K562 (cell line): ENCODE data around the gene TCF3. TPM values are rescaled to one million over a fixed set of nuclear protein-coding genes. Genes with fewer than 3 reads are reported as not detected.

Source experiments
- ATAC-seq: fragments of 200-7000 bp; cut with Tn5 transposase; 3 replicates; pipeline ENCODE4 v1.9.1; 2020; ENCODE audit warnings: moderate library complexity
- BruUV-seq: library from RNA; stranded (reverse); fragments of 400-500 nt; replicated peaks from 2 replicates; lab custom pipeline; 2021; lab: Mats Ljungman, UMichigan
- CTCF ChIA-PET: fragments of 300-600 bp; formaldehyde crosslinking; extraction: SDS; loops from one replicate; lab custom pipeline; 2021; ENCODE audit warnings: low intra/inter-chr PET ratio; lab: Yijun Ruan, JAX
- POLR2A ChIA-PET: fragments of 300-600, 350-650 bp; sonication (Branson Sonifier 250); formaldehyde crosslinking; extraction: SDS; loops from one replicate; lab custom pipeline; 2021; ENCODE audit warnings: antibody characterized with exemption, inconsistent platforms; lab: Yijun Ruan, JAX
- DNase-seq, 4 experiments: peaks; one replicate each; pipeline versions ENCODE4 v3.0.0 to v3.0.0-alpha.2; 2011 to 2018; ENCODE audit warnings: low spot score in 3 of 4, mixed read lengths in 3 of 4; ENCODE audit errors: extremely low read depth in 1 of 4
- FAIRE-seq: peaks from 2 replicates; lab custom pipeline; 2011; peaks lifted over from hg19 to GRCh38; lab: Jason Lieb, UNC
- H2AFZ ChIP-seq: 2 replicates; pipeline ENCODE4 v1.6.0; 2011; ENCODE audit warnings: low read depth, low read length, control low read depth, inconsistent platforms
- H3K27ac ChIP-seq: fragments of 200-600 bp; 3 replicates; pipeline ENCODE4 v1.8.0; 2011; ENCODE audit warnings: low read depth, mild to moderate bottlenecking, control low read depth, inconsistent platforms, low read length, moderate library complexity, mixed read lengths; ENCODE audit errors: extremely low read depth
- H3K27me3 ChIP-seq, 2 experiments: fragments of 300-600 bp in 1 of 2; 2 replicates in 1 of 2; 3 replicates in 1 of 2; pipeline versions ENCODE4 v1.6.0 to v1.8.0; 2011; ENCODE audit warnings: inconsistent platforms in 2 of 2, low read length in 2 of 2, mild to moderate bottlenecking in 1 of 2, mixed read lengths in 1 of 2, moderate library complexity in 1 of 2; ENCODE audit not compliant: control insufficient read depth in 2 of 2, insufficient read depth in 2 of 2
- H3K36me3 ChIP-seq: fragments of 300-600 bp; 3 replicates; pipeline ENCODE4 v1.8.0; 2011; ENCODE audit warnings: mild to moderate bottlenecking, low read length, inconsistent platforms; ENCODE audit not compliant: control insufficient read depth, insufficient read depth
- H3K4me1 ChIP-seq, 2 experiments: fragments of 200-600 bp in 1 of 2; replicated peaks in 1 of 2; 2 replicates in 1 of 2; 3 replicates in 1 of 2; pipeline versions ENCODE4 v1.5.1 to v1.8.0; 2011; ENCODE audit warnings: inconsistent platforms in 2 of 2, low read length in 2 of 2, mild to moderate bottlenecking in 1 of 2, mixed read lengths in 1 of 2, moderate library complexity in 1 of 2; ENCODE audit not compliant: control insufficient read depth in 2 of 2, insufficient read depth in 2 of 2
- H3K4me2 ChIP-seq: 2 replicates; pipeline ENCODE4 v1.6.1; 2011; ENCODE audit warnings: low read length, control low read depth, inconsistent platforms, mixed read lengths; ENCODE audit not compliant: insufficient read depth
- H3K4me3 ChIP-seq: fragments of 200-600 bp; sonication (generic), shearing (Covaris generic); 2 replicates; pipeline ENCODE4 v1.5.1; 2016; ENCODE audit warnings: control low read depth, inconsistent platforms
- H3K79me2 ChIP-seq: fragments of 200-600 bp; 3 replicates; pipeline ENCODE4 v1.8.0; 2011; ENCODE audit warnings: low read length, inconsistent platforms; ENCODE audit not compliant: control insufficient read depth, insufficient read depth
- H3K9ac ChIP-seq, 2 experiments: 2 replicates each; pipeline versions ENCODE4 v1.6.0 to v1.6.1; 2011; ENCODE audit warnings: low read depth in 2 of 2, low read length in 2 of 2, control low read depth in 1 of 2, inconsistent platforms in 1 of 2, mild to moderate bottlenecking in 1 of 2, mixed read lengths in 1 of 2; ENCODE audit not compliant: insufficient read depth in 1 of 2
- H3K9me1 ChIP-seq: one replicate; pipeline ENCODE4 v1.6.0; 2011; ENCODE audit warnings: inconsistent platforms, mild to moderate bottlenecking, low read length, moderate library complexity; ENCODE audit not compliant: control insufficient read depth, insufficient read depth
- H3K9me3 ChIP-seq: replicated peaks from 2 replicates; pipeline ENCODE4 v1.5.1; 2011; ENCODE audit warnings: low read depth, low read length, inconsistent platforms; ENCODE audit not compliant: control insufficient read depth, insufficient read depth
- H4K20me1 ChIP-seq: replicated peaks from 2 replicates; pipeline ENCODE4 v1.6.1; 2011; ENCODE audit warnings: low read length, inconsistent platforms, mixed read lengths; ENCODE audit not compliant: control insufficient read depth, insufficient read depth
- FOXK2 ChIP-seq, 2 experiments: fragments of 450-650 bp; IDR thresholded peaks in 1 of 2; conservative IDR thresholded peaks in 1 of 2; 2 replicates each; pipeline ENCODE4 v1.6.1; 2016; ENCODE audit warnings: low read depth in 2 of 2, mild to moderate bottlenecking in 1 of 2
- KLF6 ChIP-seq: fragments of 250-450 bp; sonication (Bioruptor Pico); IDR thresholded peaks from 2 replicates; pipeline ENCODE4 v1.4.0; 2020; ENCODE audit warnings: mild to moderate bottlenecking, moderate library complexity, borderline replicate concordance
- MAX ChIP-seq: sonication (generic); formaldehyde crosslinking; IDR thresholded peaks from 2 replicates; pipeline ENCODE4 v1.9.0; 2022; ENCODE audit warnings: mild to moderate bottlenecking, missing genetic modification reagents
- SRSF9 ChIP-seq: fragments of 200-400 bp; formaldehyde crosslinking; IDR thresholded peaks from 2 replicates; pipeline ENCODE4 v1.6.1; 2017; ENCODE audit warnings: low read depth, low read length, borderline replicate concordance
- USF1 ChIP-seq: sonication (generic); formaldehyde crosslinking; IDR thresholded peaks from 2 replicates; pipeline ENCODE4 v1.9.0; 2022; ENCODE audit warnings: mild to moderate bottlenecking, missing genetic modification reagents
- ZFX ChIP-seq: sonication (generic); formaldehyde crosslinking; IDR thresholded peaks from 2 replicates; pipeline ENCODE4 v1.8.0; 2022; ENCODE audit warnings: mild to moderate bottlenecking, missing genetic modification reagents, moderate library complexity
- ZSCAN32 ChIP-seq: fragments of 450-650 bp; formaldehyde crosslinking; IDR thresholded peaks from 2 replicates; pipeline ENCODE4 v1.4.0; 2020; ENCODE audit warnings: mild to moderate bottlenecking, moderate library complexity
- WGBS: fragments of 100-300 bp; shearing (Covaris generic); methylation state at CpG from one replicate; pipeline ENCODE4 v1.1.6; 2016; ENCODE audit warnings: low coverage, mixed read lengths; ENCODE audit not compliant: insufficient coverage; ENCODE audit errors: missing lambda C conversion rate; 5-methylcytosine and 5-hydroxymethylcytosine counted together
- in situ Hi-C: fragments of 300-500 bp; cut with MboI; formaldehyde crosslinking; loops from 4 replicates; pipeline ENCODE4 v1.15.0; 2018; ENCODE audit warnings: inconsistent platforms, mixed read lengths
- intact Hi-C: fragments of 100-400 bp; cut with micrococcal nuclease; formaldehyde crosslinking; loops from 2 replicates; pipeline ENCODE4 v1.14.2; 2022
- polyA plus RNA-seq, 8 experiments: library from polyadenylated mRNA; depleted of rRNA in 4 of 8; stranded (reverse) in 5 of 8; unstranded in 3 of 8; fragments of >200 nt; fragmentation: Nextera tagmentation in 2 of 8; fragmentation: Illumina TruSeq in 1 of 8; extraction: Ambion mirVana in 2 of 8; extraction: Trizol in 1 of 8; gene quantifications; 2 replicates each; pipeline versions ENCODE4 v1.2.1 to v1.2.3, GENCODE V29; 2011 to 2014; ENCODE audit warnings: inconsistent platforms in 1 of 8, missing spikeins in 1 of 8
- total RNA-seq, 7 experiments: library from RNA; depleted of rRNA in 6 of 7; stranded (reverse); fragments of >200 nt in 6 of 7; fragmentation: Illumina TruSeq in 2 of 7; extraction: Trizol in 2 of 7; gene quantifications; 2 replicates each; pipeline versions ENCODE4 v1.2.1 to v1.2.3, GENCODE V29; 2011 to 2021; ENCODE audit warnings: low replicate concordance in 1 of 7
- TF ChIP-seq, protein P1 (sequence below), 2 experiments: fragments of 450-650 bp; formaldehyde crosslinking in 1 of 2; IDR thresholded peaks; 2 replicates each; pipeline versions ENCODE4 v1.4.0 to v1.6.1; 2014 to 2020; ENCODE audit warnings: mild to moderate bottlenecking in 2 of 2, borderline replicate concordance in 1 of 2, low read depth in 1 of 2

Gene TCF3
- total and polyA plus RNA-seq, 9 of the 15 experiments (the other 6 are each of a cell fraction or from before 2014, with no cell fraction given), result 5.6 to 259 (median 84.0) TPM

- Histone ChIP-seq H3K4me3 (no peak overlapping the region), H4K20me1 (no peaks in the 10 kb centered on the region), H3K36me3 (no peaks in the 10 kb centered on the region; the same call in 2 of the 3 replicates), H3K27ac (no peak overlapping the region), H3K4me1 (peaks cover 17 to 62% of the 10 kb centered on the region in 2 experiments), H3K27me3 (no peaks in the 10 kb centered on the region), H3K4me2 (no peak overlapping the region), H3K9me1 (peaks cover 4% of the 10 kb centered on the region), H3K9me3 (no peaks in the 10 kb centered on the region), H2AFZ (peak overlapping the region; percentile 58), H3K79me2 (no peaks in the 10 kb centered on the region), H3K9ac (peak overlapping the region in 1 of 2 experiments; percentile 19; a peak in 1 of 4 replicates)
- POLR2A ChIA-PET, result interaction anchor here (0.5 to 1.8 kb wide), 3 partner anchors 21 to 104 kb away, joined by 3 to 7 read pairs (median 6); partner anchors contain the start of gene TCF3
- DNase-seq, result peak in 1 of 4 experiments; percentile 7
- no TSS peak for BruUV-seq
- intact Hi-C loops (loop anchor here (5.0 kb wide), 1 partner anchor 51 kb away; no protein-coding TSS in a partner anchor), in situ Hi-C loops (loop anchor here (5.0 kb wide), 1 partner anchor 94 kb away; no protein-coding TSS in a partner anchor)
- 67% methylated on average over 13 of the region's 16 CpGs for WGBS
- no peak for FAIRE-seq
- CTCF ChIA-PET, result interaction anchor here (3.3 to 4.1 kb wide), 2 partner anchors 93 to 123 kb away, joined by 29 to 84 read pairs; no protein-coding TSS in a partner anchor
- ATAC-seq, result no peak
- TF ChIP-seq USF1 (CRISPR knock-in tag) (peak; percentile 7; the same call in 1 of the 2 replicates), MAX (no peak), SRSF9 (no peak), FOXK2 (conservative IDR thresholded peaks at IDR 0.05 in 1 of 2, IDR thresholded peaks at IDR 0.05 in 1 of 2; ENCODE audit: low read depth in 2 of 2) (no peak), KLF6 (CRISPR knock-in tag) (no peak), ZFX (CRISPR knock-in tag) (peak; percentile 33; the same call in 1 of the 2 replicates), ZSCAN32 (CRISPR knock-in tag) (no peak)
- TF ChIP-seq, protein P1, sequence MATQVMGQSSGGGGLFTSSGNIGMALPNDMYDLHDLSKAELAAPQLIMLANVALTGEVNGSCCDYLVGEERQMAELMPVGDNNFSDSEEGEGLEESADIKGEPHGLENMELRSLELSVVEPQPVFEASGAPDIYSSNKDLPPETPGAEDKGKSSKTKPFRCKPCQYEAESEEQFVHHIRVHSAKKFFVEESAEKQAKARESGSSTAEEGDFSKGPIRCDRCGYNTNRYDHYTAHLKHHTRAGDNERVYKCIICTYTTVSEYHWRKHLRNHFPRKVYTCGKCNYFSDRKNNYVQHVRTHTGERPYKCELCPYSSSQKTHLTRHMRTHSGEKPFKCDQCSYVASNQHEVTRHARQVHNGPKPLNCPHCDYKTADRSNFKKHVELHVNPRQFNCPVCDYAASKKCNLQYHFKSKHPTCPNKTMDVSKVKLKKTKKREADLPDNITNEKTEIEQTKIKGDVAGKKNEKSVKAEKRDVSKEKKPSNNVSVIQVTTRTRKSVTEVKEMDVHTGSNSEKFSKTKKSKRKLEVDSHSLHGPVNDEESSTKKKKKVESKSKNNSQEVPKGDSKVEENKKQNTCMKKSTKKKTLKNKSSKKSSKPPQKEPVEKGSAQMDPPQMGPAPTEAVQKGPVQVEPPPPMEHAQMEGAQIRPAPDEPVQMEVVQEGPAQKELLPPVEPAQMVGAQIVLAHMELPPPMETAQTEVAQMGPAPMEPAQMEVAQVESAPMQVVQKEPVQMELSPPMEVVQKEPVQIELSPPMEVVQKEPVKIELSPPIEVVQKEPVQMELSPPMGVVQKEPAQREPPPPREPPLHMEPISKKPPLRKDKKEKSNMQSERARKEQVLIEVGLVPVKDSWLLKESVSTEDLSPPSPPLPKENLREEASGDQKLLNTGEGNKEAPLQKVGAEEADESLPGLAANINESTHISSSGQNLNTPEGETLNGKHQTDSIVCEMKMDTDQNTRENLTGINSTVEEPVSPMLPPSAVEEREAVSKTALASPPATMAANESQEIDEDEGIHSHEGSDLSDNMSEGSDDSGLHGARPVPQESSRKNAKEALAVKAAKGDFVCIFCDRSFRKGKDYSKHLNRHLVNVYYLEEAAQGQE (IDR thresholded peaks at IDR 0.05; ENCODE audit: borderline replicate concordance), result peak; percentile 10; the same call in 1 of the 2 replicates
- TF ChIP-seq, protein P1 (CRISPR knock-in tag; IDR thresholded peaks at IDR 0.05; ENCODE audit: low read depth), result no peak
Measured at GRCh38 chr19:1673645-1674292, 21.4 kb upstream of the TCF3 start.
